H1 (cell line): ENCODE results near the gene MOK. TPM values are rescaled to one million over a fixed set of nuclear protein-coding genes. Genes with fewer than 3 reads are reported as not detected.

Experiments used
- BRCA1 ChIP-seq: IDR thresholded peaks from 2 replicates; pipeline ENCODE4 v1.6.1; 2012; ENCODE audit warnings: low read depth, low read length, improper control_type of control experiment
- CREB1 ChIP-seq: IDR thresholded peaks from 2 replicates; pipeline ENCODE4 v1.6.1; 2012; ENCODE audit warnings: inconsistent platforms
- FOSL1 ChIP-seq: IDR thresholded peaks from 2 replicates; pipeline ENCODE4 v1.6.1; 2011; ENCODE audit warnings: mild to moderate bottlenecking, low read depth, low read length, moderate library complexity; ENCODE audit not compliant: insufficient read depth
- SAP30 ChIP-seq: fragments of 300-600 bp; sonication (generic); IDR thresholded peaks from 2 replicates; pipeline ENCODE4 v1.7.1; 2012; ENCODE audit warnings: low read length, moderate library complexity, mild to moderate bottlenecking, inconsistent platforms; ENCODE audit not compliant: insufficient read depth, insufficient replicate concordance
- SUZ12 ChIP-seq: fragments of 200-600 bp; sonication (generic); IDR thresholded peaks from 2 replicates; pipeline ENCODE4 v1.6.1; 2012; ENCODE audit warnings: mild to moderate bottlenecking, inconsistent platforms, low read length, moderate library complexity, mixed read lengths
- TCF12 ChIP-seq: IDR thresholded peaks from 2 replicates; pipeline ENCODE4 v1.6.1; 2011; ENCODE audit warnings: low read depth, mild to moderate bottlenecking, low read length
- polyA plus RNA-seq, 7 experiments: library from polyadenylated mRNA; depleted of rRNA in 3 of 7; stranded (reverse) in 5 of 7; unstranded in 2 of 7; fragments of >200 nt in 5 of 7; fragments of 200-250 nt in 2 of 7; gene quantifications; 1 replicate in 5 of 7; 2 replicates in 1 of 7; 4 replicates in 1 of 7; pipeline versions ENCODE4 v1.2.1 to v1.2.3, GENCODE V29; 2011 to 2013; ENCODE audit warnings: missing spikeins in 2 of 7, mixed read lengths in 2 of 7
- total RNA-seq: library from RNA; stranded (reverse); fragmentation: NEBNext Ultra II Directional; extraction: Animal tissue kit (Norgen Biotek cat#: 25700); gene quantifications from 2 replicates; pipeline ENCODE4 v1.2.1, GENCODE V29; 2021

The MOK gene
- total and polyA plus RNA-seq, 2 of the 8 experiments (the other 6 are each of a cell fraction or from before 2014, with no cell fraction given), result 2.1 to 2.5 TPM

DNA sequence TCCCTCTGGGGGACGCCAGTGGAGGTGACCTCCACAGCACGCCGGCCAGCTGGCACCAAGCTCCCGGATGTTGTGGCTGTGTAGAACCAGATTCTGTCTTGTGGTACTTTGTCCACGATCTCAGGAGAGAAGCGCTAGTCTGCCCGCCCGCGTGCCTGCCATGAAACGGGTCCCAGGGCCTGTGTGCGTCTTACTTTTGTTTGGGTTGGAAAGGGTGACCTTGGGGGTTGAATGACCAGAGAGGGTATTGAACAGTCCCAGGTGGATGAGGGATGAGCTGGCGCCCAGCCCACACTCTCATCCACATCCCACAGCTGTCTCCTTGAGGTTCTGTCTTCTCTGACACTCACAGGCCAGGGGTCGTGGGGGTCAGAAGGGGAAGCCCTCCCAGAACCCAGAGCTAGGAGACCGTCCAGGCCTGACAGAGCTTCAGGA is 87.0 kb downstream of the MOK start (continued):
- no peak for TF ChIP-seq SAP30
- no peak for TF ChIP-seq CREB1
- TF ChIP-seq TCF12, result no peak
- TF ChIP-seq FOSL1, result no peak
- no peak for TF ChIP-seq BRCA1
- no peak for TF ChIP-seq SUZ12
